Loucy (cell line): ENCODE data around the gene ANTXR2.
"Not testable (repeated sequence)": the region's sequence is repeated elsewhere in the genome, so short reads cannot be mapped to it uniquely, and the experiment has no call there.

Experiments used
- H2AFZ ChIP-seq: fragments of 200-600 bp; sonication (generic); 2 replicates; pipeline ENCODE4 v1.6.0; 2016; ENCODE audit warnings: antibody characterized with exemption, mild to moderate bottlenecking, low read length, moderate library complexity
- H3F3A ChIP-seq: fragments of 200-600 bp; 2 replicates; pipeline ENCODE4 v1.6.0; 2016; ENCODE audit warnings: antibody characterized with exemption, low read depth, mild to moderate bottlenecking
- H3K27me3 ChIP-seq: fragments of 200-600 bp; sonication (generic); 2 replicates; pipeline ENCODE4 v1.6.1; 2014; ENCODE audit warnings: low read length, mild to moderate bottlenecking; ENCODE audit not compliant: insufficient read depth, poor library complexity, severe bottlenecking
- H3K36me3 ChIP-seq: fragments of 200-600 bp; sonication (generic); 2 replicates; pipeline ENCODE4 v1.6.1; 2016; ENCODE audit warnings: low read length; ENCODE audit not compliant: insufficient read depth
- H3K4me1 ChIP-seq: fragments of 200-600 bp; sonication (generic); 2 replicates; pipeline ENCODE4 v1.5.1; 2014; ENCODE audit warnings: low read length, mild to moderate bottlenecking; ENCODE audit not compliant: insufficient read depth, poor library complexity, severe bottlenecking
- H3K4me2 ChIP-seq: fragments of 200-600 bp; sonication (generic); 2 replicates; pipeline ENCODE4 v1.6.0; 2014; ENCODE audit warnings: antibody characterized with exemption, low read length, low read depth, mild to moderate bottlenecking; ENCODE audit not compliant: poor library complexity, severe bottlenecking
- H3K4me3 ChIP-seq: fragments of 200-600 bp; sonication (generic); 2 replicates; pipeline ENCODE4 v1.5.1; 2014; ENCODE audit warnings: low read length, mild to moderate bottlenecking, mixed read lengths; ENCODE audit not compliant: poor library complexity, severe bottlenecking
- H3K79me2 ChIP-seq: fragments of 200-600 bp; sonication (generic); 2 replicates; pipeline ENCODE4 v1.6.1; 2014; ENCODE audit warnings: low read length; ENCODE audit not compliant: insufficient read depth
- H3K9ac ChIP-seq: fragments of 200-600 bp; sonication (generic); 2 replicates; pipeline ENCODE4 v1.6.0; 2014; ENCODE audit warnings: mild to moderate bottlenecking, low read depth, low read length, moderate library complexity; ENCODE audit not compliant: poor library complexity, severe bottlenecking
- H3K9me2 ChIP-seq: fragments of 200-600 bp; sonication (generic); replicated peaks from 2 replicates; pipeline ENCODE4 v1.6.1; 2016; ENCODE audit warnings: low read depth, low read length, mixed read lengths
- H3K9me3 ChIP-seq: fragments of 200-600 bp; sonication (generic); 2 replicates; pipeline ENCODE4 v1.6.1; 2014; ENCODE audit warnings: mild to moderate bottlenecking, antibody characterized with exemption, low read length, low read depth; ENCODE audit not compliant: insufficient read depth
- H4K20me1 ChIP-seq: fragments of 200-600 bp; sonication (generic); 2 replicates; pipeline ENCODE4 v1.6.0; 2014; ENCODE audit warnings: antibody characterized with exemption, low read length, mild to moderate bottlenecking; ENCODE audit not compliant: insufficient read depth, poor library complexity, severe bottlenecking
- EZH2phosphoT487 ChIP-seq: fragments of 200-600 bp; IDR thresholded peaks from 2 replicates; pipeline ENCODE4 v1.6.1; 2018; ENCODE audit warnings: antibody characterized with exemption, mild to moderate bottlenecking, moderate library complexity, borderline replicate concordance
- TF ChIP-seq, protein P1 (sequence below): fragments of 200-600 bp; sonication (generic); conservative IDR thresholded peaks from 2 replicates; pipeline ENCODE4 v1.5.1; 2014; ENCODE audit warnings: mild to moderate bottlenecking, antibody characterized with exemption, low read length

Gene ANTXR2

DNA sequence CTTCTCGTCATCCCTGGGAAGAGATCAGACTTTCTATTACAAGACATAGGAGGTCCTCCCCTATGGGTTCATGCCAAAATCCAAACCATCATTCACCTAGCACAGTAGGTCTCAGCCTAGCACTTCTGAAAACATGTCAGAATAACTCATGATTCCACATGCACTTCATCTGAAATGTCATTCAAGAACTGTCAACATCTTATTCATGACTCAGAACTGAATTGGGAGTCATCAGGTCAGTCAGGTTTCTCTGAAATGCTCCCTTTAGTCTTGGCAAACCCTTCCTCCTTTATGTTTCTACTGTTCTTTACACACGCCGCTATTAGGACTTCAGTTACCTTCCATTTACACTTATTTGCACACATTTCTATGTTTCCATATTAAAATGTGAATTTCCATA lies 67.2 kb downstream of the ANTXR2 start:
- peak overlapping the region; percentile 91 for H3K4me2 ChIP-seq
- H3K4me1 ChIP-seq = peaks cover 57% of the 10 kb centered on the region
- H3K27me3 ChIP-seq = peaks cover 5% of the 10 kb centered on the region
- no peaks in the 10 kb centered on the region for H3K9me2 ChIP-seq
- H3F3A ChIP-seq = peaks cover 31% of the 10 kb centered on the region
- peaks cover 33% of the 10 kb centered on the region for H3K36me3 ChIP-seq
- peaks cover 11% of the 10 kb centered on the region for H3K9me3 ChIP-seq
- H4K20me1 ChIP-seq = no peaks in the 10 kb centered on the region
- peak overlapping the region; percentile 64 for H3K4me3 ChIP-seq
- H3K79me2 ChIP-seq = peaks cover 27% of the 10 kb centered on the region
- H2AFZ ChIP-seq = no peak overlapping the region
- peak overlapping the region; percentile 77 for H3K9ac ChIP-seq
- TF ChIP-seq EZH2phosphoT487 = no peak
- TF ChIP-seq, protein P1, sequence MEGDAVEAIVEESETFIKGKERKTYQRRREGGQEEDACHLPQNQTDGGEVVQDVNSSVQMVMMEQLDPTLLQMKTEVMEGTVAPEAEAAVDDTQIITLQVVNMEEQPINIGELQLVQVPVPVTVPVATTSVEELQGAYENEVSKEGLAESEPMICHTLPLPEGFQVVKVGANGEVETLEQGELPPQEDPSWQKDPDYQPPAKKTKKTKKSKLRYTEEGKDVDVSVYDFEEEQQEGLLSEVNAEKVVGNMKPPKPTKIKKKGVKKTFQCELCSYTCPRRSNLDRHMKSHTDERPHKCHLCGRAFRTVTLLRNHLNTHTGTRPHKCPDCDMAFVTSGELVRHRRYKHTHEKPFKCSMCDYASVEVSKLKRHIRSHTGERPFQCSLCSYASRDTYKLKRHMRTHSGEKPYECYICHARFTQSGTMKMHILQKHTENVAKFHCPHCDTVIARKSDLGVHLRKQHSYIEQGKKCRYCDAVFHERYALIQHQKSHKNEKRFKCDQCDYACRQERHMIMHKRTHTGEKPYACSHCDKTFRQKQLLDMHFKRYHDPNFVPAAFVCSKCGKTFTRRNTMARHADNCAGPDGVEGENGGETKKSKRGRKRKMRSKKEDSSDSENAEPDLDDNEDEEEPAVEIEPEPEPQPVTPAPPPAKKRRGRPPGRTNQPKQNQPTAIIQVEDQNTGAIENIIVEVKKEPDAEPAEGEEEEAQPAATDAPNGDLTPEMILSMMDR = no peak

DNA sequence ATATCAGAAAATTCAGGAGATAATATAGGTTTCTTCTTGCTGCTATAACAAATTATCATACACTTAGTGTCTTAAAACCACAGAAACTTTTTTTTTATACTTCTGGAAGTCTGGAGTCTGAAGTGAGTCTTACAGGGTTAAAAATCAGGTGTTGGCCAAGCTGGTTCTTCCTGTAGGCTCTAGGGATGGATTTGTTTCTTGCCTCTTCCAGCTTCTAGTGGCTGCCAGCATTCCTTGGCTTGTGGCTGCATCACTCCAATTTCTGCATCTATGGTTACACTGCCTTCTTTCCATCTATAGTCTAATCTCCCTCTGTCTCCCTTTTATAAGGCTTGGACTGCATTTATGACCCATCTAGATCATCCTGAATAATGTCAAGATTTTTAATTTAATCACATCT lies 68.7 kb downstream of the ANTXR2 start:
- H3K4me2 ChIP-seq = no peak overlapping the region
- no peak overlapping the region for H3K9ac ChIP-seq
- peaks cover 43% of the 10 kb centered on the region for H3K36me3 ChIP-seq
- no peak for TF ChIP-seq EZH2phosphoT487
- no peaks in the 10 kb centered on the region for H4K20me1 ChIP-seq
- peaks cover 31% of the 10 kb centered on the region for H3F3A ChIP-seq
- H2AFZ ChIP-seq = no peak overlapping the region
- peaks cover 5% of the 10 kb centered on the region for H3K27me3 ChIP-seq
- H3K9me3 ChIP-seq = peaks cover 11% of the 10 kb centered on the region
- no peaks in the 10 kb centered on the region for H3K9me2 ChIP-seq
- no peak overlapping the region for H3K4me3 ChIP-seq
- H3K4me1 ChIP-seq = peaks cover 45% of the 10 kb centered on the region
- peaks cover 31% of the 10 kb centered on the region for H3K79me2 ChIP-seq

DNA sequence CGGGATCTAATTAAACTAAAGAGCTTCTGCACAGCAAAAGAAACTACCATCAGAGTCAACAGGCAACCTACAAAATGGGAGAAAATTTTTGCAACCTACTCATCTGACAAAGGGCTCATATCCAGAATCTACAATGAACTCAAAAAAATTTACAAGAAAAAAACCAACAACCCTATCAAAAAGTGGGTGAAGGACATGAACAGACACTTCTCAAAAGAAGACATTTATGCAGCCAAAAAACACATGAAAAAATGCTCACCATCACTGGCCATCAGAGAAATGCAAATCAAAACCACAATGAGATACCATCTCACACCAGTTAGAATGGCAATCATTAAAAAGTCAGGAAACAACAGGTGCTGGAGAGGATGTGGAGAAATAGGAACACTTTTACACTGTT lies 70.5 kb downstream of the ANTXR2 start:
- H3K9ac ChIP-seq, H2AFZ ChIP-seq, H3K4me2 ChIP-seq, H3K27me3 ChIP-seq, H3K4me3 ChIP-seq, H4K20me1 ChIP-seq, H3K9me2 ChIP-seq: not testable (repeated sequence)
- peaks cover 43% of the 10 kb centered on the region for H3K79me2 ChIP-seq
- H3K9me3 ChIP-seq = peaks cover 11% of the 10 kb centered on the region
- H3K4me1 ChIP-seq = peaks cover 30% of the 10 kb centered on the region
- peaks cover 21% of the 10 kb centered on the region for H3F3A ChIP-seq
- peaks cover 38% of the 10 kb centered on the region for H3K36me3 ChIP-seq

DNA sequence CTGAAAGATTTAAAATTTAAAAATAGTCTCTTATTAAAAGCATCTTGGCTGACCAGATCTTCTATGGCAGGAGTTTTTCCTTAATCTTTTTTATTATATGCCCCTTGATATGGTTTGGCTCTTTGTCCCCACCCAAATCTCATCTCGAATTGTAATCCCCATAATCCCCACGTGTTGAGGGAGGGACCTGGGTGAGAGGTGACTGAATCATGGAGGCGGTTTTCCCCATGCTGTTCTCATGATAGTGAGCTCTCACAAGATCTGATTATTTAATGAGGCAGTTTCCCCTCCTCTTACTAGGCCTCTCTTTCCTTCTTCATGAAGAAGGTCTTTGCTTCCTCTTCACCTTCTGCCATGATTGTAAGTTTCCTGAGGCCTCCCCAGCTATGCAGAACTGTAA lies 74.0 kb downstream of the ANTXR2 start:
- not testable (repeated sequence) for H3K27me3 ChIP-seq, H3K4me2 ChIP-seq, H3K9ac ChIP-seq, H3K4me3 ChIP-seq, H3K9me3 ChIP-seq, H2AFZ ChIP-seq, H3K9me2 ChIP-seq
- Histone ChIP-seq H3K4me1 (peaks cover 14% of the 10 kb centered on the region), H3K79me2 (peaks cover 64% of the 10 kb centered on the region), H3K36me3 (peaks cover 45% of the 10 kb centered on the region), H4K20me1 (peaks cover 16% of the 10 kb centered on the region), H3F3A (peaks cover 10% of the 10 kb centered on the region; the same call in 1 of the 2 replicates)
